Fibroblast of lung (primary cell): Measurements from ENCODE around the gene FLNA.
"Not testable (repeated sequence)": the region's sequence is repeated elsewhere in the genome, so short reads cannot be mapped to it uniquely, and the experiment has no call there.

Experiments used
- EZH2 ChIP-seq: IDR thresholded peaks from 2 replicates; pipeline ENCODE4 v1.5.1; 2012; ENCODE audit warnings: low read length, control low read depth, mild to moderate bottlenecking; ENCODE audit errors: missing control alignments
- TF ChIP-seq, protein P1 (sequence below), 2 donors: IDR thresholded peaks in 1 of 2; conservative IDR thresholded peaks in 1 of 2; 1 replicate in 1 of 2; 2 replicates in 1 of 2; pipeline ENCODE4 v1.5.1; 2011 to 2012; ENCODE audit warnings: low read length in 2 of 2, control low read depth in 1 of 2, inconsistent platforms in 1 of 2, low read depth in 1 of 2, mild to moderate bottlenecking in 1 of 2

DNA sequence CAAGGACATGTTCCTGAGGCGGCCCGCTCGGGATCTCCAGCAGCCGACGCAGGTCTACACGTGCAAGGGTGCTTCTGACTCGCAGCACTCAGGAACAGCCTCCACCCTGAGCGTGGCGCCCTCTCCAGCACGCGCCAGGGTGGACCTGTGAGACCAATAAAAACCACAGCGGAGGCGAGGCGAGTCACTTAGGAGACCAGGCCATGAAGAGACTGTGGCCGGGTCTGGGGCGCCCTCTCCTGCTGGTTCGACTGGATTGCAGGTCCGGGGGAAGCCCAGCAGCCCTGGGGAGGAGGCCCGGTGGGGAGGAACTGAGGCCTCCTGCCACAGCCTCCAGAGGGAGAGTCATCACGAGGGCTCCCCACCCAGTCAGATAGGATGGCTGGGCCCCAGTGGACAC lies 13.7 kb upstream of the FLNA start:
- TF ChIP-seq, protein P1, sequence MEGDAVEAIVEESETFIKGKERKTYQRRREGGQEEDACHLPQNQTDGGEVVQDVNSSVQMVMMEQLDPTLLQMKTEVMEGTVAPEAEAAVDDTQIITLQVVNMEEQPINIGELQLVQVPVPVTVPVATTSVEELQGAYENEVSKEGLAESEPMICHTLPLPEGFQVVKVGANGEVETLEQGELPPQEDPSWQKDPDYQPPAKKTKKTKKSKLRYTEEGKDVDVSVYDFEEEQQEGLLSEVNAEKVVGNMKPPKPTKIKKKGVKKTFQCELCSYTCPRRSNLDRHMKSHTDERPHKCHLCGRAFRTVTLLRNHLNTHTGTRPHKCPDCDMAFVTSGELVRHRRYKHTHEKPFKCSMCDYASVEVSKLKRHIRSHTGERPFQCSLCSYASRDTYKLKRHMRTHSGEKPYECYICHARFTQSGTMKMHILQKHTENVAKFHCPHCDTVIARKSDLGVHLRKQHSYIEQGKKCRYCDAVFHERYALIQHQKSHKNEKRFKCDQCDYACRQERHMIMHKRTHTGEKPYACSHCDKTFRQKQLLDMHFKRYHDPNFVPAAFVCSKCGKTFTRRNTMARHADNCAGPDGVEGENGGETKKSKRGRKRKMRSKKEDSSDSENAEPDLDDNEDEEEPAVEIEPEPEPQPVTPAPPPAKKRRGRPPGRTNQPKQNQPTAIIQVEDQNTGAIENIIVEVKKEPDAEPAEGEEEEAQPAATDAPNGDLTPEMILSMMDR (conservative IDR thresholded peaks at IDR 0.05 in 1 of 2, IDR thresholded peaks at IDR 0.05 in 1 of 2; ENCODE audit: low read depth in 1 of 2, low read length in 2 of 2) = not testable (repeated sequence)
- TF ChIP-seq EZH2 = not testable (repeated sequence)
